ENCODE measurements around the gene RILPL1.
"Not testable (repeated sequence)": the region's sequence is repeated elsewhere in the genome, so short reads cannot be mapped to it uniquely, and the experiment has no call there.

The RILPL1 gene

GRCh38 chr12:123435636-123436016 lies 97.9 kb downstream of the RILPL1 start:
- peak overlapping the region; percentile 91 for H3K4me3 ChIP-seq (replicated peaks; ENCODE audit: low read depth, low read length)
- no peak for DNase-seq (ENCODE audit: low read depth)
- no peak for TF ChIP-seq CTCF (IDR thresholded peaks at IDR 0.05; ENCODE audit: low read length, missing control alignments)

- H3K4me3 ChIP-seq (replicated peaks; ENCODE audit: low read depth, low read length) = no peak overlapping the region
- no peak for DNase-seq (ENCODE audit: low read depth)
- TF ChIP-seq CTCF (IDR thresholded peaks at IDR 0.05; ENCODE audit: low read length, missing control alignments) = no peak
Measured at GRCh38 chr12:123433615-123434014, 99.9 kb downstream of the RILPL1 start.

GRCh38 chr12:123431951-123432817 lies 101.3 kb downstream of the RILPL1 start:
- DNase-seq (ENCODE audit: low read depth); H3K4me3 ChIP-seq (replicated peaks; ENCODE audit: low read depth, low read length): not testable (repeated sequence)

GRCh38 chr12:123429101-123429500 lies 104.4 kb downstream of the RILPL1 start:
- not testable (repeated sequence) for DNase-seq (ENCODE audit: low read depth); H3K4me3 ChIP-seq (replicated peaks; ENCODE audit: low read depth, low read length)

- DNase-seq (ENCODE audit: low read depth) = no peak
- no peak overlapping the region for H3K4me3 ChIP-seq (replicated peaks; ENCODE audit: low read depth, low read length)
- no peak for TF ChIP-seq CTCF (IDR thresholded peaks at IDR 0.05; ENCODE audit: low read length, missing control alignments)
Measured at GRCh38 chr12:123428591-123428990, 104.9 kb downstream of the RILPL1 start.

- TF ChIP-seq CTCF (IDR thresholded peaks at IDR 0.05; ENCODE audit: low read length, missing control alignments) = no peak
- no peak for DNase-seq (ENCODE audit: low read depth)
- H3K4me3 ChIP-seq (replicated peaks; ENCODE audit: low read depth, low read length) = no peak overlapping the region
Measured at GRCh38 chr12:123427036-123427769, 106.3 kb downstream of the RILPL1 start.

GRCh38 chr12:123421314-123421713 lies 112.2 kb downstream of the RILPL1 start:
- no peak for TF ChIP-seq CTCF (IDR thresholded peaks at IDR 0.05; ENCODE audit: low read length, missing control alignments)
- no peak overlapping the region for H3K4me3 ChIP-seq (replicated peaks; ENCODE audit: low read depth, low read length)
- DNase-seq (ENCODE audit: low read depth) = no peak
